ENCODE measurements around the gene CSF3R.

Gene CSF3R

DNA sequence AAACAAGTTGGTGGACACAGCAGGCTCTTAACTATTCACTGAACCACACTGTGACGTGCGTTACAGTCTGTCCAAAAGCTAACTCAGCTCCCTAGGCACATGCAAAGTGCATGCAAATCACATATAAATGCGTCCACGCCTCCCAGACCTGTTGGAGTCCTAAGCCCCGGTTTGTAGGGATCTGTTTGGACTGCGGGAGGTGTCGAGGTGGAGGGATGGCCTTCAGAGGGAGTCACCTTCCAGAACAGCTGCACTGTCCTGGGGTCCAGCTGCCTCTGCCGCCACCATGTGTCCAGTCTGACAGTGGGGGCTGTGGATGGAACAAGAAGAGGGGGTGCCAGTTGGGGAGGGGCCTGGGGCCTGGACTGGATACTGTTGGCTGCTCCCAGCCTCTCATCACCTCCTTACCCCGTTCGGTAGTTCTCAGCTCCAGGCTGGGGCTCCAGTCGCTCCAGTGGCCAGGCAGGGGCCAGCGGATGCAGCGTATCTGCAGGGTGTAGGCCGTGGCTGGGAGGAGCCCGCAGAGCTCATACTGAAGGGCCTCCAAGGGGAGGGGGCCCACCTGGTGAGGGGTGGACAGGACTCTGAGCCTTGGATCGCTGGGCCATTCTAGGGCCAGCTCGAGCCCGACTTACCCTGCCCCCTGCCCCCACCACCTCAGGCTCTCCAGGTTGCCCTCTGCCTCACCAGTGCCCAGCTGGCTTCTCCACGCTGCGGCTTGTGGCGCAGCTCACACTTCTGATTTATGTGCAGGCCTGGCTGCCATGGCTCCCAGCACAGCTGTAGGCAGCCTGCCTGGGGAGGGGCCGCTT, 10.7 kb downstream of the CSF3R start:
- H3K4me3 ChIP-seq (ENCODE audit: low read depth, low read length) = no peak overlapping the region
- TF ChIP-seq, protein P1, sequence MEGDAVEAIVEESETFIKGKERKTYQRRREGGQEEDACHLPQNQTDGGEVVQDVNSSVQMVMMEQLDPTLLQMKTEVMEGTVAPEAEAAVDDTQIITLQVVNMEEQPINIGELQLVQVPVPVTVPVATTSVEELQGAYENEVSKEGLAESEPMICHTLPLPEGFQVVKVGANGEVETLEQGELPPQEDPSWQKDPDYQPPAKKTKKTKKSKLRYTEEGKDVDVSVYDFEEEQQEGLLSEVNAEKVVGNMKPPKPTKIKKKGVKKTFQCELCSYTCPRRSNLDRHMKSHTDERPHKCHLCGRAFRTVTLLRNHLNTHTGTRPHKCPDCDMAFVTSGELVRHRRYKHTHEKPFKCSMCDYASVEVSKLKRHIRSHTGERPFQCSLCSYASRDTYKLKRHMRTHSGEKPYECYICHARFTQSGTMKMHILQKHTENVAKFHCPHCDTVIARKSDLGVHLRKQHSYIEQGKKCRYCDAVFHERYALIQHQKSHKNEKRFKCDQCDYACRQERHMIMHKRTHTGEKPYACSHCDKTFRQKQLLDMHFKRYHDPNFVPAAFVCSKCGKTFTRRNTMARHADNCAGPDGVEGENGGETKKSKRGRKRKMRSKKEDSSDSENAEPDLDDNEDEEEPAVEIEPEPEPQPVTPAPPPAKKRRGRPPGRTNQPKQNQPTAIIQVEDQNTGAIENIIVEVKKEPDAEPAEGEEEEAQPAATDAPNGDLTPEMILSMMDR (IDR thresholded peaks at IDR 0.05; ENCODE audit: low read depth, low read length) = no peak

DNA sequence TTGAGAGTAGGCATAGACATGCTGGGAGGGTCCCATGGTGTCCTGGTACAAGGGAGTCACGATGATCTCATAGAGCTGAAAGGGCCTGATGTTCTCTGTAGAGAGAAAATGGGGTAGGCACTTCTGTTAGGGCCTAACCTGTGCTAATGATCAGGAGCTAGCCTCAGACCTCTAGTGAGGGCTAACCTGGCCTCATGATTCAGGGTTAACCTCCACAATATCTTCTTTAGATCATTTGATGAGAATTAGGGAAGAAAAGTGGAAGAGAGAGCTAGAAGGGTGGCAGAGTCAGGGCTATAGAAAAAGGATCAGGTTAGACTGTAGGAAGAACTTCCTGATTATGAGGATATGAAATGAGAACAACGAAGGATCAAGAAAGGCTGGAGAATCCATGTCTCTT, 13.6 kb downstream of the CSF3R start:
- TF ChIP-seq, protein P1 (IDR thresholded peaks at IDR 0.05; ENCODE audit: low read depth, low read length) = no peak
- no peak overlapping the region for H3K4me3 ChIP-seq (ENCODE audit: low read depth, low read length)

DNA sequence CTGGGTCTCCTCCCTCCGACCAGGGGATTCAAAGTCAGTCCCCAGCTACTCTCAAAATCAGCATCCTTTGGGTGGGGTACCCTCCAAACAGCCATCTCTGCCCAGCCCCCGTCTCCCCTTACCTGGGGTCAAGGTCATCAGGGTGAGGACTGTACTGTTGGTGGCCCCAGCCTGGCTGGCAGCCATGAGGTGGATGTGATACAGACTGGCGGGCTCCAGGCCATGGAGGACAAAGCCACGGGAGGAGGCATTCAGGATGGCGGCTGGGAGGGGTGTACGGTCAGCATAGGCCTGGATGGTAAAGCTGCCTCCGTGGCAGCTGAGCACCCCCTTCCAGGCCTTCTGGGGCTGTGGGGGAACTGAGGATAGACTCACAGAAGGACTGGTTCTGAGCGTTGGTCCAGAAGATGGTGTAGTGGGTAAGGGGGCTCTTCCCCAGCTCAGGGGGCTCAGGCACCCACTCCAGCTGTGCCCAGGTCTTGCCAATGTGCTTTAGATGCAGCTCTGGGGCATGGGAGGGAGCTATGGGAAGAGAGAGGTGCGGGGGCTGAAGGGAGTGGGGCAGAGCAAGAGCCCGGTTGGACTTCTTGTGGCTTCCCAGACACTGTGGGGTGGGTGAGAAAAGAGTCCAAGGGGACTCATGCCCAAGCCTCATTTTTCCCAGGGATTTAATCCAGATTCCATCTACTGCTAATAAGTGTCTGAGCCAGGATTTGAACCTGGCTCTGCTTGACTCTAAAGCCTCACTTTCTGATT, 14.8 kb downstream of the CSF3R start:
- TF ChIP-seq, protein P1 (IDR thresholded peaks at IDR 0.05; ENCODE audit: low read depth, low read length) = no peak
- H3K4me3 ChIP-seq (ENCODE audit: low read depth, low read length) = no peak overlapping the region

DNA sequence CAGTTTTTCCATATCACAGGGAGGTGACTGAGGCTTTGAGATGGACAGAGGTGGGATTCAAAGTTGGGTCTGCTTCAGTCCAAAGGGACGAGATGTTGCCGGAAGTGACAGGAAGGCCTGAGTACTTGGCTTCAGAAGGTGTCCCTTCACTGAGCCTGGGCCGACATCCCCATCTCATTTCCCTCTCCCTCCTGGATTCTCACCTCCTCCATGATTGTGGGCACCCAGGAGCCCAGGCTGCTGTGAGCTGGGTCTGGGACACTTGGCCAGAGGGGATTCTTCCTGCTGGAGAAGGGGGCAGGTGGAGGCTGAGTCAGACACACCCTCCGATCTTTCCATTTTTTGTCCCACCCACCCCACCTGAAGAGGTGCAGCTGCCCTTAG, 15.7 kb downstream of the CSF3R start:
- H3K4me3 ChIP-seq (ENCODE audit: low read depth, low read length) = no peak overlapping the region
- TF ChIP-seq, protein P1 (IDR thresholded peaks at IDR 0.05; ENCODE audit: low read depth, low read length) = no peak

DNA sequence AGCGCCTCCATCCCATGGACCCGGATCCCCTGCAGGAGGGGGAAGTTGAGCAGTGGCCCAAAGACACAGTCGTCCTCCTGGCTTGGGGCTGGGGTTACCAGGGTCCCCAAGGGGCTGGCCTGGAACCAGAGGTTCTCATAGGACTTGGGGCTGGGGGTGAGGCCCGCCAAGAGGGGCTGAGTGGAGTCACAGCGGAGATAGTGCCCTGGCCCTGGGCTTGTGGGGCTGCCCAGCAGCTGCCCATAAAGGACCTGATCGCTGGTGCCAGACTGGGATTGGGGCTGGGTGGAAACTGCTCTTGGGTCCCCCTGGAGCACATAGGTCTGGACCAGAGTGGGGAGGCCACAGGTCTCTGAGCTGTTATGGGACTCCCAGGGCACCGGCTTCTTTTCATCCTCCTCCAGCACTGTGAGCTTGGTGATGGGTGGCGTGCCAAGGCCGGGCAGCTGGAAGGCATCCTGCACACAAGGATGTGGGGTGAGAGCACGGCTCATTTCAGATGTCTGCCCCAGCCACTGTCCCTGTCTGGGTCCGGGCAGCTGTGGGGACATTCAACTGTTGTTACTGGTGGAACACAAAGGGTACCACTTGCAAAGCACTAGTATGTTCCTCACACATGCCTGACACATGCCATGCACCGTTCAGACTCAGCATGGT, 16.2 kb downstream of the CSF3R start:
- no peak overlapping the region for H3K4me3 ChIP-seq (ENCODE audit: low read depth, low read length)
- TF ChIP-seq, protein P1 (IDR thresholded peaks at IDR 0.05; ENCODE audit: low read depth, low read length) = no peak

DNA sequence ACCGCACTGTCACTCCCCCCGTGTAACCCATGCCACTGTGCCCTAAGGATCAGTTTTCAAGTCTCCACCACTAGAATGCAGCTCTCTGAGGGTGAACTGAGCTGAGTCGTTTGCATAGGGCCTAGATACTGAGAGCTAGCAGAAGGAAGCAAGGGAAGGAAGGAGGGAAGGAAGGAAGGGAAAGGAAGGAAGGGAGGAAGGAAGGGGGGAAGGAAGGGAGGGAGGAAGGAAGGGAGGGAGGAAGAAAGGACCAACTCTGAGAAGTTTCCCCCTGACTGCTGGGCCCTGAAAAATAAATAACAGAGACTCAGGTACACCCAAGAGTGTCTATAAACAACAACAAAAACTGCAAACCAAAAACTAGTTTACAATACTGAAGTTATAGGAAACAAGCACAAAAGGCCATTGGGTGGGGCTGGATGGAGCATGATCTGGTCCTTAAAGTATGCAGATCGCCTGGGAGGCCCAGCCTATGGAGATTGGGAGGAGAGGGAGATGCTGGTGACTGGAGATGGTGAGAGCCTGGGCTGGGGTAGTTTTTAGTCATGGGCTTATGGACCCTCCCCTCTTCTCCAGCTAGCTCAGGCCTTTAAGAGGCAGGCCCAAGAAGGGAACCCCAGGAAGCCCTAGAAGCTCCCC, 16.9 kb downstream of the CSF3R start:
- TF ChIP-seq, protein P1 (IDR thresholded peaks at IDR 0.05; ENCODE audit: low read depth, low read length) = no peak

More for the DNA sequence above, 16.9 kb downstream of the CSF3R start:
- H3K4me3 ChIP-seq (ENCODE audit: low read depth, low read length) = no peak overlapping the region

All from WI38 (cell line).